ENCODE results near the gene MCRIP2. TPM values are rescaled to one million over a fixed set of nuclear protein-coding genes. Genes with fewer than 3 reads are reported as not detected.
"Not testable (repeated sequence)": the region's sequence is repeated elsewhere in the genome, so short reads cannot be mapped to it uniquely, and the experiment has no call there.

The MCRIP2 gene, protein sequence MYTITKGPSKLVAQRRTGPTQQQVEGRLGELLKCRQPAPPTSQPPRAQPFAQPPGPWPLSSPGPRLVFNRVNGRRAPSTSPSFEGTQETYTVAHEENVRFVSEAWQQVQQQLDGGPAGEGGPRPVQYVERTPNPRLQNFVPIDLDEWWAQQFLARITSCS
- total RNA-seq (2014; rRNA removed; shearing (Covaris generic)), result 27.8 and 36.1 TPM in 2 replicates

GRCh38 chr16:641326-642188 lies at the start of gene MCRIP2:
MCRIP2 (plus strand) TSS chr16:641828; CDS start chr16:641992, 164 bp downstream.
- DNase-seq (ENCODE audit: low spot score), result peak; percentile 45

DNA sequence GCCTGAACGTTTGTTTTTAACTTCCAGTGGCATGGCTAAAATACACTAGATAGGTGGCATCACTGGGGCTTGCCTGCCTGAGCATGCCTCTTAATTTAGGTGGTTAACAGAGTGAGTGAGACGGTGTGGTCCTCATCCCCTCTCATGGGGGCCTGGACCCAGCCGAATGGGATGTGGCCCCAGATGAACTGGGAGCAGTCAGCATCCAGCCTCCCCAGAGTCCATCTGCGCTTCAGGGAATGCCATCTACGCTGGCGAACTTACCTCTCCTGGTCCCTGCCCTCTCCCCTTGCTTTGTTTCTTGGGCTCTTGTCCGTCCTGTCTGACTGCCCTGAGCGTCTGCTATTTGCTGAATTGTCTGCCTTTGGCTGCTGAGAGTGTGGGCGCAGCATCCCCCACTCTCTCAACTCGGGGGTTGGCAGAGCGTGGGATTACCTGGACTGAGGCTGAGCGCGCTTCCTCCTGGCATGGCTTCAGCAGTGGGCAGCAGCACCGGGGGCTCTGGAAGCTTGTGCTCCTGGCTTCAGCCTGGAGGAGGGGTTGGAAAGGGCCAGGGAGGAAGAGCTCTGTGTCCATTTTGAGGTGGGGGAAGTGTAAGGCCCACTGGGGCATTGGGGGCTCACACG lies 49.6 kb upstream of the MCRIP2 start:
- no peak for DNase-seq (ENCODE audit: low spot score)

DNA sequence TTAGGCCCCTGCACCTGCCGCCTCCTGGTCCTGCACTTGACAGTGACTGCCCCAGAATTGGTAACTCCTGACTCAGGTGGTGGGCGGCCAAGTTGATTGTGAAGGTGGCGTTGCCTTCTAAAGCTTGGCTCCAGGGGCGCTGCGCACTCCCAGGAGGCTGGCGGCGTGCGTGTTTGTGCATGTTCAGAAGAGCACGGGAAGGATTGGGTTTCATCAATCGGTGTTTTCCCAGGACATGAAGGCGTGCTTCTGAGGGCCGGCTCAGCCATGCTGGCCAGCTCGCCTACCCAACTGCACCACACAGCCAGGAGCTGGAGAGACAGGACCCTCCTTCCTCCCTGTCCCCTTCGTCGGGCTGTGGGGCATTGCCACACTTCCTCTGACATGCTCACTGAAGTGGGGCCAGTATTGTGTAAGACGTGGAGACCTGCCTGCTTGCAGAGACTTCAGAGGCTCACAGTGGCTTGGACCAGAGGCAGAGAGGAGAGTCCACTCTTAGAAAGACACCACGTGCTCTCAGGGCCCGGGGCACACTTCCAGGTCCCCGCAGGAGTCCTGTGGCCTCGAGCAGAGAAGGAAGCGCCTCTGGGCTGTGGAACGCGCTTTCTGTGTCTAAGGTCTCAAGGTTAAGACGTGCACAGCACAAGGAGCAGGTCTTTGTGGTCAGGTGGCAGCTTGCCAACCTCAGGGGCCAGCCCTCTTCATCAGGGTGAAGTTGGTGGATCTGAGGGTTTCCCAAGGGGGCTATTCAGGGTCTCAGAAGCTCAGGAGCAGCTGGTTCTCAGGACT lies 48.9 kb upstream of the MCRIP2 start:
- DNase-seq (ENCODE audit: low spot score), result no peak

- no peak for DNase-seq (ENCODE audit: low spot score)
Measured at GRCh38 chr16:593406-593805, 48.2 kb upstream of the MCRIP2 start.

- DNase-seq (ENCODE audit: low spot score), result no peak
Measured at GRCh38 chr16:593807-594206, 47.8 kb upstream of the MCRIP2 start.

GRCh38 chr16:595094-595528 lies 46.5 kb upstream of the MCRIP2 start:
- no peak for DNase-seq (ENCODE audit: low spot score)

DNA sequence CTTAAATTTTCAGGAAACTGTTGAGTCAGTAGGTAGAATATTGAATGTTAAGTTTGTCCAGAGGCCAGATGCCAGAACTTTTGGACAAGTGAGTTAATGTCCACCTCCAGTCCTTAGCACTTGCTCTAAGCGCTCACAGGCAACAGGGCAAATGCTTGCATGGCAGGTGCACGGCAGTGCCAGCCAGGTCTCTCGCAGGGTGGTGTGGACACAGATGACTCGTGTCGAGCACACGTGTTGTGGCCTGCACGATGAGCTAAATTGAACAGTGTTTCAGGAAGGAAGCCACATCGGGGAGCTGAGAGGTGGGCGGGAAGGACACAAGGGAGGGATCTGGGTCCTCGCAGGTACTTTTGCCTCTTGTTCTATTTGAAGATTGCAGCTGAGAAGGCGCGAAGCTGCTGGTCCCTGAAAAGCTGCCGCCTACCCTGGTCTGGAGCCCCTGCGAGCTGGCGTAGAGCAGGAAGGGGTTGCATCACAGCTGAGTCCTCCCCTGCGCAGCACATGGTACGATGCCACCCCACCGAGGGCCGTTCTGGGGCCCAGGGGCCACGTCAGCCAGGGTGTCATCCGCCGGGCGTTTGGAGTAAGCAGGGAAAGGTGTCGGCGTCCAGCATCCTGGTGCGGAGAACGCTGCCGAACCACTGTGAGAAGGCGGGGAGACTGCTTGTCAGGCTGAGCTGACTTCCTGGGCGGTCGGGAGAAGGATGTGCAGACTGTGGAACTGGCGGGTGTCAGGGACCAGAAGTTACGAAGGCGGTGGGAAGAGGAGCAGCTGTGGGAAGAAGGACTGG lies 45.5 kb upstream of the MCRIP2 start:
- no peak for DNase-seq (ENCODE audit: low spot score)

DNA sequence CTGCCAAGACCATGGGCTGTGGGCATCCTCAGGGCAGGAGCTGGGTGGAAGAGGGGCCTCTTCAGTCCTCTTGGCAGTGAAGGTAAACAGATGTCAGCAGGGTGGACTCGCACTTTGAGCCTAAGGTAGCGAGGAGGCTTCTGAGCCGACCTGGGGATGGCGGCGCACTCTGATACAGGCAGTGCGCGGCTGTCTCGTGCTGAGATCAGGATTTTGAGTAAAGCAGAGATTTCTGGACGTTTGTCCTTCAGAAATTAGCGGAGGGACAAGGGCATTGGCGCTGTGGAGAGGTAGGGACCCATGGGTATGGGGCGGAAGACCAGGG lies 44.9 kb upstream of the MCRIP2 start:
- no peak for DNase-seq (ENCODE audit: low spot score)

DNA sequence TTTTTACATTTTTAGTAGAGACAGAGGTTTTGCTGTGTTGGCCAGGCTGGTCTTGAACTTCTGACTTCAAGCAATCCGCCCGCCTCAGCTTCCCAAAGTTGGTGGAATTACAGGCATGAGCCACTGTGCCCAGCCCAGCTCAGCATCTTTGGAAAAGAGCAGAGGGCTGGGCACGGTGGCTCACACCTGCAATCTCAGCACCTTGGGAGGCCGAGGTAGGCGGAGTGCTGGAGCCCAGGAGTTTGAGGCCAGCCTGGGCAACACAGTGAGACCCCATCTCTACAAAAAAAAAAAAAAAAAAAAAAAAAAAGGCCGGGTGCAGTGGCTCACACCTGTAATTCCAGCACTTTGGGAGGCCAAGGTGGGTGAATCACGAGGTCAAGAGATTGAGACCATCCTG lies 44.0 kb upstream of the MCRIP2 start:
- DNase-seq (ENCODE audit: low spot score), result not testable (repeated sequence)

- no peak for DNase-seq (ENCODE audit: low spot score)
Measured at GRCh38 chr16:598823-599739, 42.5 kb upstream of the MCRIP2 start.

DNA sequence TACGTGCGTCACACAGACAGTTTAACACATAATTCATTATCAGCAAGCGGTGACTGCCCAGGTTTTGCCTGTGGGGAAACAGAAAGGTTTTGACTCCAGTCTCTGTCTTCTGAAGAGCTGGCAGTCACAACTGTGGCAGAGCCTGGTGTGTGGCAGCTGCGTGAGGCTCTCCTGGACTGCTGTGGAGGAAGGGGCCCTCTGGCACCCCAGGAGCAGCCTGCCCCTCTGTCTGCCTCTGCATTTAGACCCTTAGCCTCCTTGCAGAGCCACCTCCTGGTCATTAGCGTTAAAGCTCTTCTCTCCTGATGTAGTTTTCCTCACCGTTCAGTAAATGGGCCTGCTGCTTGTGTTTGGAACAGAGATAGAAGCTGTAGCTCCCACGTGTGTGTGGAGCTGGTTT lies 40.8 kb upstream of the MCRIP2 start:
- DNase-seq (ENCODE audit: low spot score), result no peak

GRCh38 chr16:603933-604332 lies 37.7 kb upstream of the MCRIP2 start:
- DNase-seq (ENCODE audit: low spot score), result no peak

- DNase-seq (ENCODE audit: low spot score), result no peak
Measured at GRCh38 chr16:606656-607307, 34.8 kb upstream of the MCRIP2 start.

- no peak for DNase-seq (ENCODE audit: low spot score)
Measured at GRCh38 chr16:608019-608418, 33.6 kb upstream of the MCRIP2 start.

DNA sequence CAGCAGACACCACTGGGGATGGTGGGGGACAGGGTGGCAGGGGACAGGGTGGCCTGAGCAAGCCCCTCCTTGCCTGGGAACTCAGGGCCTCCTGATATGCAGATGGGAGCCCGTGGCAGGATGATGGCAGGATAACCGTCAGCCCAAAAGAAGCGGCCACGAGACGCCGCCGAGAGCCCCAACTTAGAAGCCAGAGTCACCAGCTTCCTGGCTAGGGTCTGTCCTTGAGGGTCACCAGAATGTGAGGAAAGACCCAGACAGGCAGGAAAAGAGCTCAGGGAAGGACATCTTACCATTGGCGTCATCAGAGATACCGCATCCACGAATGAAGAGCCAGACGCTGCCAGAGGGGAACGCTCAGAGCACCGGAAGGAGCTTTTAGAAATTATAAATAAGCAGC lies 32.3 kb upstream of the MCRIP2 start:
- DNase-seq (ENCODE audit: low spot score), result no peak

DNA sequence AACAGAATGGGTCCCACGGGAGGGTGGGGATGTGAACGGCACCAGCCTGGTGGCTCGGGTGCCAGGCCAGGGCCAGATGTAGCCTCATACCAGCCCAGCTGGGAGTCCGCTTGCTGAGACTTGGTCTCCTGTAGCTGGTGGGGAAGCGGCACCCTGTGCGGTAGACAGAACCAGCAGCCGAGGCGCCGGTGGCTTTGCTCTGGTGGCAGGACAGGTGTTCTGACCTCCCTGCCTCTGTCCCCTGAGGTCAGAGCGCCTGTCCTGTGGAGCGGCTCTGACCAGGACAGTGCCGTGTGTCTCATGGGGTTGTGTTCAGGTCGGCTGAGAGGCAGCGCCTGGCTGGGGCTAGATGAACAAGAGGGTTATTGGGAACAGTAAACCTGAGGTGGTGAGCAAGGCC lies 31.6 kb upstream of the MCRIP2 start:
- no peak for DNase-seq (ENCODE audit: low spot score)

DNA sequence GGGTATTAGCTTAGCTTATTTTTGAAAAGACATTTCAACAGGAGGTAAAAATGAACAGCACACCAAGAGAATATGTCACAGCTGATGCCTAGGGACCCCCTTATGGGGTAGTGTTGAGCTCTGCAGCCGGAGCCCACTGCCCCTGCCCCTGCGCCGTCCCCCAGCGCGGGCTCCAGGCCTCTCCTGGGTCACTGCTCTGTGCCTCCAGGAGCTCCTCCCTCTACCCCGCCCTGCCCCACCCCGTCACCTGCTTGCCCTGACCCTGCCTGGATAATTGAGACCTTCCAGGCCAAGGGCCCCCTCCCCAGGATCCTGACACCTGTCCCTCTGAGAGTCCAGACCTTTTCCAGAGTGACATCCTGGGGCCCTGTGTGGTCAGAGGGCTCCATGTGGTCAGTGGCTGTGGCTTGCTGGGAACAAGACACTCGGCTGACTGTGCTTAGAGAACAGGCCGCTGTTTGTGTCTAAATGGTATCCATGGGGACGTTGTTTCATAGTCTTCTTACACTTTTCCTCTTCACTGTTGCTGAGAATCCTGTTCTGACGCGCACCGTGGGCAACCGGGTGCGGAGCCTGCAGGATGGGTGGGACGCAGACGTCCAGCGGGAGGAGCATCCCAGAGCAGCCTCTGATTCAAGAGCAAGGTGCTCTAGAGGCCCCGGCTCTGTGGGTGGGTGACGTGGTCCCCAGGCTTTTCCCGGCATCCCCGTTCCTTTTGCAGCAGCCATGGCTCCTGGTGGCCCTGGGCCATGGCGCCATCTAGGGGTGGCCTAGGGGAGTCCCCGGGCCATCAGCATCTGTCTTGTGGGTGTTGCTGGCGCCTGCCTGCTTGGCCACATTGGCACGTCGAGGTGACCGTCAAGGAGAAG lies 30.9 kb upstream of the MCRIP2 start:
- DNase-seq (ENCODE audit: low spot score), result no peak

- no peak for DNase-seq (ENCODE audit: low spot score)
Measured at GRCh38 chr16:615122-615521, 26.5 kb upstream of the MCRIP2 start.

Data from A172 (cell line).